ENCODE data around the gene CEP70. TPM values are rescaled to one million over a fixed set of nuclear protein-coding genes. Genes with fewer than 3 reads are reported as not detected.

The CEP70 gene
- total and polyA plus RNA-seq, 10 of the 15 experiments (the other 5 are each of a cell fraction or from before 2014, with no cell fraction given), result 1.4 to 9.3 (median 2.2) TPM

GRCh38 chr3:138450704-138451424 is 143.2 kb downstream of the CEP70 start:
- H3K4me3 ChIP-seq, result no peak overlapping the region
- no peaks in the 10 kb centered on the region; a peak in 3 of 4 replicates for H3K27me3 ChIP-seq (replicated peaks in 1 of 2; ENCODE audit: control insufficient read depth in 2 of 2, insufficient read depth in 2 of 2, low read length in 1 of 2)
- no peak overlapping the region for H3K4me2 ChIP-seq (ENCODE audit: control insufficient read depth, insufficient read depth)
- FAIRE-seq, result no peak
- POLR2A ChIA-PET, result no interaction called here
- in situ Hi-C loops (cut with MboI), result no loop called here
- no peaks in the 10 kb centered on the region for H3K36me3 ChIP-seq (ENCODE audit: control insufficient read depth in 2 of 2, insufficient read depth in 2 of 2, low read length in 1 of 2)
- no TSS peak for BruUV-seq (replicated peaks)
- CTCF ChIA-PET, result interaction anchor here (1.2 to 1.8 kb wide), 2 partner anchors 144 to 473 kb away, joined by 4 to 5 read pairs; no protein-coding TSS in a partner anchor
- no peak overlapping the region for H3K27ac ChIP-seq (ENCODE audit: control insufficient read depth, insufficient read depth)
- DNase-seq (ENCODE audit: low read depth, low spot score), result no peak
- TF ChIP-seq MXI1 (IDR thresholded peaks at IDR 0.05; ENCODE audit: low read depth, low read length) (no peak), CBFB (IDR thresholded peaks at IDR 0.05; ENCODE audit: low read depth) (no peak), TARDBP (IDR thresholded peaks at IDR 0.05; ENCODE audit: borderline replicate concordance) (no peak), HDAC6 (IDR thresholded peaks at IDR 0.05; ENCODE audit: unreplicated experiment) (no peak), REST (IDR thresholded peaks at IDR 0.05; ENCODE audit: low read depth, low read length) (no peak), HSF1 (IDR thresholded peaks at IDR 0.05; ENCODE audit: low read depth, low read length) (no peak), TCF12 (IDR thresholded peaks at IDR 0.05; ENCODE audit: low read depth, low read length) (no peak), STAT3 (IDR thresholded peaks at IDR 0.05; ENCODE audit: low read depth, low read length) (no peak), GABPA (IDR thresholded peaks at IDR 0.05; ENCODE audit: low read depth) (no peak), EGR1 (IDR thresholded peaks at IDR 0.05; ENCODE audit: borderline replicate concordance in 1 of 2, low read depth in 2 of 2, low read length in 2 of 2) (no peak), MEF2B (IDR thresholded peaks at IDR 0.05; ENCODE audit: partially characterized antibody, poor library complexity, severe bottlenecking) (no peak), NRF1 (conservative IDR thresholded peaks at IDR 0.05; ENCODE audit: low read depth, low read length) (no peak), EED (IDR thresholded peaks at IDR 0.05; ENCODE audit: low read depth) (no peak), MEF2A (IDR thresholded peaks at IDR 0.05; ENCODE audit: insufficient read depth, low read depth, low read length) (no peak)
- SMC1A ChIA-PET (ENCODE audit: uncharacterized antibody, unreplicated experiment), result no interaction called here
- H2AFZ ChIP-seq (ENCODE audit: control insufficient read depth, low read depth, low read length), result no peak overlapping the region
- H3K9me3 ChIP-seq (replicated peaks; ENCODE audit: control insufficient read depth, insufficient read depth, low read length), result no peaks in the 10 kb centered on the region
- intact Hi-C loops (cut with micrococcal nuclease; ENCODE audit: unreplicated experiment), result no loop called here
- no peaks in the 10 kb centered on the region for H3K79me2 ChIP-seq (ENCODE audit: control insufficient read depth, insufficient read depth, low read length)
- WGBS (ENCODE audit: insufficient coverage, insufficient replicate concordance, low lambda C conversion rate, missing lambda C conversion rate), result 26% methylated on average over 6 of the region's 6 CpGs
- RAD21 ChIA-PET (ENCODE audit: unreplicated experiment), result no interaction called here
- H3K9ac ChIP-seq (ENCODE audit: control insufficient read depth, insufficient read depth, low read length), result no peak overlapping the region
- no peaks in the 10 kb centered on the region for H4K20me1 ChIP-seq (ENCODE audit: control insufficient read depth, insufficient read depth)
- H3K4me1 ChIP-seq (ENCODE audit: control insufficient read depth, insufficient read depth, low read length), result no peaks in the 10 kb centered on the region
- no peak for ATAC-seq

All from GM12878 (cell line).